ENCODE measurements around the gene TMOD1.

TMOD1 gene

GRCh38 chr9:97500263-97500662 is 1.2 kb upstream of the TMOD1 start:
- no peak for DNase-seq

GRCh38 chr9:97500765-97501176 is 695 bp upstream of the TMOD1 start:
- DNase-seq: no peak

- no peak for DNase-seq
These were observed 431 bp downstream of the TMOD1 start for GRCh38 chr9:97501972-97502221.

GRCh38 chr9:97502222-97502983 is 937 bp downstream of the TMOD1 start:
- DNase-seq: no peak

- no peak for DNase-seq
These were observed 1.8 kb downstream of the TMOD1 start for GRCh38 chr9:97502984-97503861.

- DNase-seq: no peak
These were observed 2.4 kb downstream of the TMOD1 start for GRCh38 chr9:97503862-97504210.

GRCh38 chr9:97504381-97505216 is 3.1 kb downstream of the TMOD1 start:
- DNase-seq: no peak

GRCh38 chr9:97505845-97506244 is 4.4 kb downstream of the TMOD1 start:
- DNase-seq: no peak

GRCh38 chr9:97506306-97506705 is 4.8 kb downstream of the TMOD1 start:
- DNase-seq: no peak

- no peak for DNase-seq
These were observed 5.3 kb downstream of the TMOD1 start for GRCh38 chr9:97506787-97507186.

GRCh38 chr9:97507428-97507984 is 6.0 kb downstream of the TMOD1 start:
- DNase-seq: no peak

- no peak for DNase-seq
These were observed 7.4 kb downstream of the TMOD1 start for GRCh38 chr9:97508852-97509251.

GRCh38 chr9:97510797-97511654 is 9.6 kb downstream of the TMOD1 start:
- DNase-seq: no peak

GRCh38 chr9:97511655-97512427 is 10.4 kb downstream of the TMOD1 start:
- DNase-seq: no peak

- DNase-seq: no peak
These were observed 11.6 kb downstream of the TMOD1 start for GRCh38 chr9:97512966-97513560.

GRCh38 chr9:97514531-97514930 is 13.1 kb downstream of the TMOD1 start:
- no peak for DNase-seq

- DNase-seq: no peak
These were observed 14.2 kb downstream of the TMOD1 start for GRCh38 chr9:97515662-97516061.

- DNase-seq: no peak
These were observed 14.6 kb downstream of the TMOD1 start for GRCh38 chr9:97516111-97516510.

- no peak for DNase-seq
These were observed 16.0 kb downstream of the TMOD1 start for GRCh38 chr9:97517331-97518089.

Measured in effector CD8-positive, alpha-beta T cell (primary cell).